Measurements from ENCODE around the gene KCNMA1.

KCNMA1 gene

GRCh38 chr10:76901701-76902100 is 735.9 kb downstream of the KCNMA1 start:
- DNase-seq (ENCODE audit: low read depth in 2 of 2) = no peak

GRCh38 chr10:76899490-76899889 is 738.1 kb downstream of the KCNMA1 start:
- no peak for DNase-seq (ENCODE audit: low read depth in 2 of 2)

DNA sequence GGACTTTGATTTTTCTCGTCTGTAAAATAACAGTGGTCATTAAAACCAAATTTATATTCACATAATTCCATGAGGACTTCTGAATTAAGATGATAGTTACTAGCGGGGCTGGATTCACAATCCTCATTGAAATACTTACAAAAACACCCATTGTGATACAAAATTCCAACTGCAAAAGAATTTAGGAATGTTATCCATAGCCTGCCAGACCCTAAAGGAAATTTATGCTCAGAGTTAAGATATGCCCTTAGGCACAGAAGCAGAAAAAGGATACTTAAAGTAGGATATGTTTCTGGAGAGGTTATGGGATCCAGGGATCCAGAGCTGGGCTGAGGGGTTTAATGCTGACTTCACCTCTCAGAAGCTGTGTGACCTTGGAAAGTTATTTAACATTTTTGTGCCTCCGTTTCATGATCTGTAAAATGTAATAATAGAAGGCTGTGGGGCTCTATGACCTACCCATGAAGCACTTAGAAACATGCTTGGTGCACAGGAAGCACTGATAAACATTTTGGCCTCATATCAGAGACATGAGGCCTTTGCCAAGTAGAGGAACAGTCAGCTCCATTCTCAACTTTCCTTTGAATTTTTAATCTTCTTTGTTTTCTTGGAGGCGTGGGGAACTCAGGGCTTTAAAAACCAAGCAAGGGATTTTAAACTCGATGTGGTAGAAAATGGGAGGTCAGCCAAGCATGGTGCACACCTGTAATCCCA is 744.7 kb downstream of the KCNMA1 start:
- no peak for DNase-seq (ENCODE audit: low read depth in 2 of 2)

GRCh38 chr10:76887223-76888010 is 750.2 kb downstream of the KCNMA1 start:
- DNase-seq (ENCODE audit: low read depth in 2 of 2) = no peak

DNA sequence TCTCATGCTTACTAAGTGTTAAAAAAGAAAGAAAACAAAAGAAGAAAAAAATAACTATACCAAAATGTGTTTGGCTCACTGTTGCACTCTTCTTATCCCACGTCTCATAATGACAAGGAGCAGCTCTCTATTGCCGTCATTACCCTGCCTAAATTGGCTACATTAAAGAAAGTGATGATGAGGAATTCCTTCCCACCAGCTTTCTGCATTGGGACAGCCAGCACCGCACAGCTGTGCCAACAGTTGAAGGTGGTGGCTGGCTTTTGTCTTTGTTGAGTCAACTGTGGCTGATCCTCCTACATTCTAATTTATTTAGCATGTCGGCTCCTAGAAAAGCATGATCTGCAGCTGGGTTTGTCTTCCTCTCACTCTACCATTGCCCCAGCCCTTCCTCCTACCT is 751.8 kb downstream of the KCNMA1 start:
- DNase-seq (ENCODE audit: low read depth in 2 of 2) = no peak

DNA sequence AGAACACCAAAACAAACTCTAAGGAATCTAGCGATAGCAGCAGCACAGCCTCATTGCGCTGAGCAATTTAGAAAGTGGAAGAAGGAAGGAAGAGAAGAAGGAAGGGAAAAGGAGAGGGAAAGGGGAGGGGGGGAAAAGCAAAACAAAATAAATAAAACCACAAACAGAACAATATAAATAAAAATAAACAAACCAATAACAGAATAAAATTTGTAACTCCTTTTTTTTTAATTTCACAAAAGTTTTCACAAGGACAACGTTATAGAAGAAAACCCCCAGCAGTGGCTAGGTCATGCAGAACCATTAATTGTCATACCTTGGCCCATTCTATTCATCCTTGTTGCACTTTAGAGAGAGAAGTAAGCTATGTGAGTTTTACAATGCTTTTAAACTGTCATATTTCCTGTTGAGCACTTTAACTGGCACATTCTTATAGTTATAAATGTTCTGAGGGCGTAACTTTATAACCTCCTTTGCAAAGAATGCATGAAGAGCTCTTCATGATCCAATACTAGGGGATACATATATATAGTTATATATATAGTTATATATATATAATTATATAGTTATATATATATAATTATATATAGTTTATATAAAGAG is 752.8 kb downstream of the KCNMA1 start:
- no peak for DNase-seq (ENCODE audit: low read depth in 2 of 2)

- no peak for DNase-seq (ENCODE audit: low read depth in 2 of 2)
Observed at GRCh38 chr10:76883596-76883995, 754.0 kb downstream of the KCNMA1 start.

DNA sequence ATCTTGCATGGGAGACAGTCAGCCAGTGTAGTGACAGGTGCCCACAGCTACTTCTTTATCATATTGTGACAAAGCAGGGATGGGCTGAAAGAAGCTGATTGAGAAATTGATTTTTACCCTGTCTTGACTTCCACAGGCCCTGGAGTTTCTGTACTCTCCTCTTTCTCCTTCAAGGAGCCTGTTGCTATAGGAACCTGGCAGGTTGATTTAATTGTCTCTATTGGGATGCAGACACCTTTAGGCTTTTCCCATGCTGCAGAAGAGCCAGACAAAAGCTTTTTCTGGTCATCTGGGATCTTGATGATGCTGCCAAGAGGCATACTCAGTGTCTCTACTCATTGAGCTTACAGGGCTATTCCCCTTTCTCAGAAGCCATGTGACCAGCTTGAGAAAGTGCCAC is 754.8 kb downstream of the KCNMA1 start:
- DNase-seq (ENCODE audit: low read depth in 2 of 2) = no peak

GRCh38 chr10:76882245-76882644 is 755.4 kb downstream of the KCNMA1 start:
- no peak for DNase-seq (ENCODE audit: low read depth in 2 of 2)

- DNase-seq (ENCODE audit: low read depth in 2 of 2) = no peak
Observed at GRCh38 chr10:76881477-76882220, 756.0 kb downstream of the KCNMA1 start.

- DNase-seq (ENCODE audit: low read depth in 2 of 2) = no peak
Observed at GRCh38 chr10:76880931-76881330, 756.7 kb downstream of the KCNMA1 start.

- DNase-seq (ENCODE audit: low read depth in 2 of 2) = no peak
Observed at GRCh38 chr10:76879116-76879913, 758.3 kb downstream of the KCNMA1 start.

DNA sequence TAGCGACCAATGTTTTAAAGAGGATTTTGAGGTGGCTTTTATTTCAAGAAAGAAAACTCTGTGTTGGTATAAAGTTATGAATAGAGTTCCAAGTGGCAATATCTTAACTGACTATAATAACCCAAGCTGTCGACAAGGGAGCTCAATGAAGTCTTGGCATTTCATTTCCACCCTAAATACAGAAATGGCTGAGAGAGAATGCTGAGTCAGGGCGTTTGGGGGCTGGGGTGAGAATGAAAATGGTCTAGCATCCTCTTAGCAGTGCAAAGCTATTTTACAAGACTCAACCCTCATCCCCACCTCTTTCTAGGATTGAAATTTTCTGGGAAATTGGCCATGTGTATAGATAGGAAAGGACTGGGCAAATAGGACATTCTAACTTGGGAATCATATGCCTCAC is 759.1 kb downstream of the KCNMA1 start:
- DNase-seq (ENCODE audit: low read depth in 2 of 2) = no peak

GRCh38 chr10:76874896-76875295 is 762.7 kb downstream of the KCNMA1 start:
- no peak for DNase-seq (ENCODE audit: low read depth in 2 of 2)

- no peak for DNase-seq (ENCODE audit: low read depth in 2 of 2)
Observed at GRCh38 chr10:76874176-76874575, 763.4 kb downstream of the KCNMA1 start.

GRCh38 chr10:76871697-76872295 is 765.8 kb downstream of the KCNMA1 start:
- DNase-seq (ENCODE audit: low read depth in 2 of 2) = no peak

DNA sequence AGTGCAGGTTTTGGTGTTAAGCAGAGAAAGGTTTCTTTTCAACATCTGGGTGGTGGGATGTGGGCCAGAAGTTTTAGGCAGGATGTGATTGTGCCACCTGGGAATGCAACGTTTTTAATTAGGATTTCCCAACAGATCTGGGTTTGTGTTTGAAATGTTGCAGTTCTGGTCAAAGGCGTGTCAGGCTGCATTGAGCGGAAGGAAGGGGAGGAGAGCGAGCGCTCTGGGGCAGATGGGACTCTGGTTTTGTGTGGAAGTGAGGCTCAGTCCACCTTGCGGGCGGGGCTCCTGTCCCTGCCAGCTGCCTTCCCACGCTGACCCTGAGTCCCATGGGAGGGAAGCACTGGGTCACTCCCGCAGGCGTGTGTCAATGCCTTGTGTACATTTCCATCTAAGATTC is 767.7 kb downstream of the KCNMA1 start:
- no peak for DNase-seq (ENCODE audit: low read depth in 2 of 2)

GRCh38 chr10:76868098-76868977 is 769.3 kb downstream of the KCNMA1 start:
- DNase-seq (ENCODE audit: low read depth in 2 of 2) = no peak

DNA sequence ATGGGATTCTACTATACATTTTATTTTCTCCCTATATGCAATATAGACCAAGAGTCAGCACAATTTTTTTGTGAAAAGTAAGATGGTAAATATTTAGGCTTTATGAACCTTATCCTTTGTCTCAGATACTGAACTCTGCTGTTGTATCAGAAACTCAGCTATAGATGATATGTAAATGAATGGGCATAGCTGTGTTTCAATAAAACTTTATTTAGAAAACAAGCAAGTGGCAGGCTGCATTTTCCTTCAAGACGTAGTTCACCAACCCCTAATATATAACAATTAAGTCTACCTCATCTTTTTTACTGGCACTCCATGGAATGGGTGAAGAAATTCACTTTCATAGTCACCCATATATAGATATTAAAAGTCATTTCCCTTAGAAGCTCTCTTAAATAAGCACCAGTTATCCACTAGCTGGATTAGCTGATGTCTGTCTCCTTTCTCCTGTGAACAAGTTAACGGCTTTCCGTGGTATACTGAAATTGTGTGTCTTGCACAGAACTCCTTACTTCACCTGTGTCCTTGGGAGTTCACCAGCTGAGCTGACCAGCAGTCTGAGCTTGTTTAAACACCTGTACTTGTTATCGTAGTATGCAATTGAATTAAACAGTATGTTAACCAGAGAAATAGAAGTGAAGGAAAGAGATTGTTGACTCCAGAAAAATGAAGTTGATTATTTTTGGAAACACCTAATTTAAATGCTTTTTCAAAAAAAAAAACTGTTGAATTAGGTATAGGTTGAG is 770.6 kb downstream of the KCNMA1 start:
- no peak for DNase-seq (ENCODE audit: low read depth in 2 of 2)

Data from stimulated activated CD8-positive, alpha-beta memory T cell treated with anti-CD3 and anti-CD28 coated beads, Interleukin-2, amount 100 ng/mL, for 48 hours (primary cell).